HTERT RPE-1 (cell line): ENCODE measurements around the gene PITPNB.

Source experiments
- in situ Hi-C: fragments of 300-500 bp; cut with MboI; formaldehyde crosslinking; loops from 4 replicates; pipeline ENCODE4 v1.14.3; 2020; ENCODE audit warnings: low sequenced_read_pairs

PITPNB gene

GRCh38 chr22:27835446-27835845 is 83.6 kb downstream of the PITPNB start:
- in situ Hi-C loops = no loop called here

DNA sequence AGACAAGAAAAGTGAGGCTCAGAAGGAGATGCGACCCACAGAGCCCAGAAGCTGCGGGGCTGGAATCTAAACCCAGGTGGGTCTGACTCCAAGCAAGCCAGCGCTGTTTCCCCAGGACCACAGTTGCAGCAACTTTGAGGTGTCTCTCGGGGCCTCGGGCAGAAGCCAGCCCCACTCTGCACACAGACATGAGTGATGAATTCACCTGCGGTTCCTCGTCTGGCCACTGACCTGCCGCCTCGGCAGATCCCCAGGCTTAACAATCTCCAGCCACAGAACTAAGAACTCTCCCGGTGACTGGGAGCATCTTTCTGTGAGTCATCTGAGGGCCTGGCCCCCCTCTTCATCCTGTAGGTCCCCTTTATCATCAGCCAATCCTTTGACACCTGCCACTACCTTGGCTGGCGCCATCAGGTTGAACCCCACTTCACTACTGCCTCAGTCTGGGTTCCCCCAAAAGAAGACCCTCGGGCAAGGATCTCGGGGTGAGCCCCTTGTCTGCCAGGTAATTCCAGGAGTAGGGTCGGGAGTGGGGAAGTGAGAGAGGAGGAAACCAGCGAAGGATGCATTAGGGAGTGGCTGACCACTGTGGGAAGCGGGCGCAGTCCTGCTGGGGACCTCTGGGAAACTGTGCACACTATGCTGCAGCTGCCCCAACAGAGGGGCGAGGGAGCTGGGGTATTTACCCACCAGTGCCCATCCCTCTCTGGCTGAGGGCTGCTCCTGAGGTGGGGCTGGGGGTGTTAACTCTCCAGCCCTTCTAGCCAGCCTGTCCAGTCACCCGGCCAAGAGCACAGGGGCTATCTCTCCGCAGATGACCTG is 84.5 kb downstream of the PITPNB start:
- in situ Hi-C loops = no loop called here

DNA sequence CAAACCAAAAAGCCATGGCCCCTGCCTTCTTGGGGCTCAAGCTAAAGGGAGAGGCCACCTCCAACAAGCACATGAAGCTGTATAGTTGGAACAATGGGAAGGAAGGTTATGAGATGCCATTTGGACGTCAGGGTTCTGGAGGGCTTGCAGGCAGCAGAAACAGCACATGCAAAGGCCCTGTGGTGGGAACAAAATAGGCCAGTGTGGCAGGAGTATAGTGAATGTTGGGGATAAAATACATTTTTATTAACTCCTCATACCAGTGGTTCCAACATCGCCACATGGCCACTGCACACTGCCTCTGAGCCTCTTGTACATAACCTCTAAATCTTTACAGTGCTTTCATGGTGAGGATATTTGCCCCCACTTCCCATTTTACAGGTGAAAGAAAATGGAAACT is 85.3 kb downstream of the PITPNB start:
- in situ Hi-C loops = no loop called here

- in situ Hi-C loops = no loop called here
Measured at GRCh38 chr22:27832606-27833005, 86.5 kb downstream of the PITPNB start.

GRCh38 chr22:27829620-27830019 is 89.4 kb downstream of the PITPNB start:
- in situ Hi-C loops = no loop called here

GRCh38 chr22:27827604-27828587 is 91.2 kb downstream of the PITPNB start:
- in situ Hi-C loops = no loop called here

- in situ Hi-C loops = no loop called here
Measured at GRCh38 chr22:27825174-27825573, 93.9 kb downstream of the PITPNB start.

- in situ Hi-C loops = no loop called here
Measured at GRCh38 chr22:27823221-27823620, 95.8 kb downstream of the PITPNB start.

DNA sequence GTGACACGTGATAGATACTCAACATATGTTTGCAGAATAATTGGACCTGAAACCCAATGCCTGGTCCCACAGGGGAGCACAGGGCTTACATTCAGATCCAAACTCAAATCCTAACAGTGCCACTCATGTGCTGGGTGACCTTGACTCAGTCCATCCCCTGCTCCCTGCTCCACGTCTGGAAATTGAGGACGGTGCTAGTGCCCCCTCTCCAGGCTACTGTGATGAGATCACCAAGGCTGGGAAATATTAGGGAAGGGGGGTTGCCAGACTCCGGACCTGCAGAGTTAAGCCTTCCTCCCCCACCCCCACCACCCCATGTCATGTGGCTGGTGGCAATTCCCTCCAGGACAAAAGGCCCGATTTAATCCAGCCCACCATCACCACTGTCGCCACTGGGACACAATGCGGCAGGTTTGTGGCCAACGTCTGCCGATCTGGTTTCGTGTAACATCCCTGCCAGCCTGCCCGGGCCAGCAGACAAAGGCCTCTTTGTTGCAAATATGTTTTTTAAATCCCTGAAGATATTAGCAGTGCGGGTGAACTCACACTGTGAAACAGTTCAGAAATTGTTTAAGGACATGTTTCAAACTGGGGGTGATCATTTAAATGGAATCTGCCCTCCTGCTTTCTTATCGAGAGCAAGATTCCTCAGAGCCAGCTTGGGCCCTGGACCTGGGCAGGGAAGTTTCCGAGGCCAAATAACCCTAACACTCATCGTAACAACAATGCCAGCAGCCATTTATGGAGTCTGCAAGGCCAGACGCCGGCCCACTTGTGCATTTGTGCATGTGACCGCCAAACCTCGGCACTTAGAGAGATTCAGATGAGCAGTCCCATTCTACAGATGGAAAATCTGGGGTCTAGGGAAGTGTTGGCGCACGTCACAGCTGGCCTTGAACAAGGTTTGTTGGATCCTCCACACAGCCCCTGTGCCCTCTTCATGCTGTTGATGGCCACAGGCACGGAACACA is 97.9 kb downstream of the PITPNB start:
- in situ Hi-C loops = no loop called here

GRCh38 chr22:27816552-27816951 is 102.5 kb downstream of the PITPNB start:
- in situ Hi-C loops = no loop called here

GRCh38 chr22:27815826-27816530 is 103.1 kb downstream of the PITPNB start:
- in situ Hi-C loops = no loop called here

DNA sequence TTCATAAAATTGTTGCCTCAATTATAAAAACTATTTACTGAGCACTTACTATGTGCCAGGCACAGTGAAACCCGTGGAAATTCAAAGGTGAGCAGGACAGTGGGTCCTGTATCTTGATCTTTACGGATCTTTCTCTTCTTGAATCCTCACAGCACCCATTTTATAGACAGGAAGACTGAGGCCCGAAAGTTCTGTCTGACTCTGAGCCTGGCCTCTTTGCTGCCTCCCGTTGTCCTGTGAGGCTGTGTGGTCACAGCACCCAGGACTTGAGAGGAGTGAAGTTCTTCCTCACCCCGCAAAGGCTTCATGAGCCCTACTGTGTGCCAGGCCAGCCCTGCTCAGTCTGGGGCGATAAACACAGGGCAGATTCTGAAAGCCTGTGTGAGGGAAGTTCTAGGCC is 104.1 kb downstream of the PITPNB start:
- in situ Hi-C loops = no loop called here

DNA sequence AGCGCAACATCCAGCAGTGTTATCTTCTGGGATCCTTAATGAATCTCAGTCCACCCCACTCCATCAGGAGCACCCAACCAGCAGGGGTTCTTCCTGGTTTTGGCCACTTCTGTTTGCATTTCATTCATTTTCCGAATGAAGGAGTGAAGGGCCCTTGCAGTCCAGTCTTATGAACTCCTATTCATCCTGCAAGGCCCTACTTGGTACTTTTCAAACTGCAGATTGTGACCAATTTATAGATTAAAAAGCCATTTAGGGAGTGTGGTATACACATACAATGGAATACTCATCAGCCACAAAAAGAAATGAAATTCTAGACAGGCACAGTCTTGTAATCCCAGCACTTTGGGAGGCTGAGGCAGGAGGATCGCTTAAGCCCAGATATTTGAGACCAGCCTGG is 107.3 kb downstream of the PITPNB start:
- in situ Hi-C loops = no loop called here

GRCh38 chr22:27810609-27811151 is 108.4 kb downstream of the PITPNB start:
- in situ Hi-C loops = no loop called here

DNA sequence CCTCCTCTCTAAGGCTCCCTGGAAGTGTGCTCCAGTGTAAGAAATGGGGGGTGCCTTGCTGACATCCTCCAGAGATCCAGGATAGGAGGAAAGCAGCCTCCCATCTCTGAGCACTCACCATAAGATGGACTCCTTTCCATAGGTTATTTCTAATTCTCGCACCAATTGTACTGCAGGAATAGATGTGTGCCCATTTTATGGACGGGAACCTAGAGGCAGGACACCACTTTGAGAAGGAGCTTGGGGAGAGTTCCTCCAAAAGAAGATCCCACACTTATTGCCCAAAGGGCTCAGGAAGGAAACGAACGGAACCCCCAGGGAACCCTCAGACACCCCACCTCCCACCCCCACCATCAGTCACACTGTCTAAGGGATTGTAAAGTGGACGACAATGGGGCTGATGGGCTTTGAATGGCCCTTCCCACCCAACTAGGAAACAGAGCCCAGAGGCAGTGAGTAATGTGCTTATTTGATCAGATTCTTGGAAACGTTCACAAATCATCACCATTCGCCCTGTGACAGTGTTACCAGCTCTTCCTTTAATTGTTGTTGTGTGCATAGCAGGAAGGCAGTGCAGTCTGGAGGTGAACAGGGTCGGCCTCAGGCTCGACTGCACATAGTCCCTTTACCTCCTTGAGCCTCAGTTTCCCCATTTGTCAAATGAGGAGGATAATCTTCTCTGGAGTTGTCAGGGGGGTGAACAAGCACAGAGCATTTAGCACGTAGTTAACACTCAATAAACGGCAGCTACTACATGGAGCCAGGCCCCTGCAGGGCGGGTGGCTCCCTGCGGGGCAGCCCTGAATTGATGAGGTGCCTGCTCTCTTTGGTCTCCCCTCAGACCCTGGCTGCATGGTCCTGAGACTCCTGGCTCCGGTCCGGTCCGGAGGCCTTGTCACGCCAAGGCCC is 109.1 kb downstream of the PITPNB start:
- in situ Hi-C loops = no loop called here

DNA sequence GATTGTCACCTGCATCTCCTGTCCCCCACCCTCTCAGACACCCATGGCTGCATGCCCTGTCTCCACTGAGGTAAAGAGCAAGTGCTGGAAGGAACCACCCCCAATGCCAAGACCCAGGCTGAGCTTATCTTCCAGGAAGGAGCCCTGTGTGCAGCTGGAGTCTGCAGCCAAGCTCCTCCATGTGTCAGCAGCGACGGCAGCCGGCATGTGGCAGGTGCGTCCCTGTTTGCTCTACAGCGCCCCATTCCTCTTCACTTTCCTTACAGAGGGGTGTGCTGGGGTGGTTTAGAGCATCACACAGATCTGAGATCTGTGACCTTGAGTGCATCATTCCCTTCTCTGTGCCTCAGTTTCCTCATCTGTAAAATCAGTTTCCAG is 109.8 kb downstream of the PITPNB start:
- in situ Hi-C loops = no loop called here

DNA sequence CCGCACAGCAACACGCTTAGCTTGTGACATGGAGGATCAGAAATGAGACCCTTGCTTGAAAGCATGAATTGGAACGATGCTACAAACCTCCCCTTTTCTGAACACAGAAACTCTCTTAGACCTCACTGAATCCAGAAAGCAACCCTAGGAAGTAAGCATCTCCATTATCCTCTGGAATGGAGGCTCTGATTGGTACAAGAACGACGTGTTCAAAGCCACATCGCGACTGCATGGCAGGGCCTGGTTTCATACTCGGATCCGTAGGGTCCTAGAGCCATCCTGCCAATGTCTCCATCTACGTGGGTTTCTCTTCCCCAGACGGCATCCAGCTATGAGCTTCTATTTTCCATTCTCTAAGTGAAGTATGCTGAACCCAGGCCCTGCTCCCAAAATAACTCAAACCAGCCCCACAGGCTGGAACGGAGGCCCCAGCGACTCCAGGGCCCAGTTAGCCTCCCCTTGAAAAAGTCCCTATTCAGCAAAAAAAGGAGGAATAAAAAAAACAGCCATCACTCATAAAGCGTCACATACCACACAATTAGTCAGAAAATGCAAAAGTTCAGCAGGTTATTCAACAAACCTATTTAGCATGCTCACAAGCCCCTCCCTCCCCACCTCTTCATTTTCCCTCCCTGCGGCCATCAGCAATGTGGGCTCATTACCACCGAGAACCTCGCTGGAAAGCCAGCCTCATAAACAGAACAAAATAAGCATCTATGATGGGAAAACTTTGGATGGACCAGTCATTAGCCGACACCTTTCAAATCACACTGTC is 110.4 kb downstream of the PITPNB start:
- in situ Hi-C loops = no loop called here

GRCh38 chr22:27805841-27806240 is 113.2 kb downstream of the PITPNB start:
- in situ Hi-C loops = no loop called here
